ENCODE measurements around the gene DBI. TPM values are rescaled to one million over a fixed set of nuclear protein-coding genes. Genes with fewer than 3 reads are reported as not detected.
"Not testable (repeated sequence)": the region's sequence is repeated elsewhere in the genome, so short reads cannot be mapped to it uniquely, and the experiment has no call there.

DBI gene
- total RNA-seq, 1 experiment from 2014 or later, result 173 TPM

GRCh38 chr2:119397196-119397595 lies 30.4 kb downstream of the DBI start:
- Histone ChIP-seq H3K36me3 (no peaks in the 10 kb centered on the region), H3K27me3 (replicated peaks) (peaks cover 3% of the 10 kb centered on the region; the same call in 1 of the 2 replicates), H3K27ac (no peak overlapping the region), H3K4me1 (replicated peaks) (no peaks in the 10 kb centered on the region), H3K9me3 (replicated peaks) (no peaks in the 10 kb centered on the region), H3K4me3 (no peak overlapping the region)
- DNase-seq (ENCODE audit: low read depth in 1 of 2, low spot score in 2 of 2), result no peak

DNA sequence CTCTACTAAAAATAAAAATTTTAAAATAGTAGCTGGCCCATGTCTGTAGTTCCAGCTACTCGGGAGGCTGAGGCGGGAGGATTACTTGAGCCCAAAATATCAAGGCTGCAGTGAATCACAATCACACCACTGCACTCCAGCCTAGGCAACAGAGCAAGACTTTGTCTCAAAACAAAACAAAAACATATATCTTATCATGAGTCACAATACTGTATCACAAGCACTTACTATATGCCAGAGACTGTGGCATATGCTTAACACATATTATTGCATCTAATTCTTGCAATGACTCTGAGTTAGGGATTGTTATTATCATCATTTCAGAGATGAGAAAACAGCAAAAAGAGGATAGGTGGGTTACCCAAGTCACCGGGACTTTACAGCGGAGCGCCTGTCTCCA lies 35.3 kb downstream of the DBI start:
- H3K4me3 ChIP-seq, result no peak overlapping the region
- DNase-seq (ENCODE audit: low read depth in 1 of 2, low spot score in 2 of 2), result no peak

GRCh38 chr2:119402645-119403560 lies 36.1 kb downstream of the DBI start:
- no peak for DNase-seq (ENCODE audit: low read depth in 1 of 2, low spot score in 2 of 2)

More for the DNA sequence above, 35.3 kb downstream of the DBI start:
- Histone ChIP-seq H3K9me3 (replicated peaks) (no peaks in the 10 kb centered on the region), H3K4me1 (replicated peaks) (no peaks in the 10 kb centered on the region), H3K27ac (no peak overlapping the region), H3K36me3 (no peaks in the 10 kb centered on the region), H3K27me3 (replicated peaks) (no peaks in the 10 kb centered on the region; the same call in 1 of the 2 replicates)

GRCh38 chr2:119403618-119404017 lies 36.8 kb downstream of the DBI start:
- not testable (repeated sequence) for H3K36me3 ChIP-seq; H3K27ac ChIP-seq; H3K27me3 ChIP-seq (replicated peaks); DNase-seq (ENCODE audit: low read depth in 1 of 2, low spot score in 2 of 2); H3K4me3 ChIP-seq; H3K9me3 ChIP-seq (replicated peaks); H3K4me1 ChIP-seq (replicated peaks)

More at GRCh38 chr2:119402645-119403560, 36.1 kb downstream of the DBI start:
- Histone ChIP-seq H3K4me3 (no peak overlapping the region), H3K4me1 (replicated peaks) (no peaks in the 10 kb centered on the region), H3K9me3 (replicated peaks) (no peaks in the 10 kb centered on the region), H3K27me3 (replicated peaks) (no peaks in the 10 kb centered on the region; the same call in 1 of the 2 replicates), H3K27ac (no peak overlapping the region), H3K36me3 (no peaks in the 10 kb centered on the region)

GRCh38 chr2:119405151-119405550 lies 38.4 kb downstream of the DBI start:
- H3K4me1 ChIP-seq (replicated peaks), result no peaks in the 10 kb centered on the region
- H3K27ac ChIP-seq, result no peak overlapping the region
- DNase-seq (ENCODE audit: low read depth in 1 of 2, low spot score in 2 of 2), result no peak
- H3K4me3 ChIP-seq, result no peak overlapping the region
- no peaks in the 10 kb centered on the region for H3K36me3 ChIP-seq
- peaks cover 6% of the 10 kb centered on the region; the same call in 1 of the 2 replicates for H3K27me3 ChIP-seq (replicated peaks)
- no peaks in the 10 kb centered on the region for H3K9me3 ChIP-seq (replicated peaks)

GRCh38 chr2:119407430-119408220 lies 40.8 kb downstream of the DBI start:
- H3K27ac ChIP-seq, result no peak overlapping the region
- H3K4me3 ChIP-seq, result no peak overlapping the region
- H3K9me3 ChIP-seq (replicated peaks), result no peaks in the 10 kb centered on the region
- H3K27me3 ChIP-seq (replicated peaks), result 0 out of 2 replicates have a peak, but pooled peaks cover 6% of the 10 kb centered on the region
- H3K36me3 ChIP-seq, result no peaks in the 10 kb centered on the region
- no peaks in the 10 kb centered on the region for H3K4me1 ChIP-seq (replicated peaks)
- peak in 1 of 2 experiments; percentile 48 for DNase-seq (ENCODE audit: low read depth in 1 of 2, low spot score in 2 of 2)

DNA sequence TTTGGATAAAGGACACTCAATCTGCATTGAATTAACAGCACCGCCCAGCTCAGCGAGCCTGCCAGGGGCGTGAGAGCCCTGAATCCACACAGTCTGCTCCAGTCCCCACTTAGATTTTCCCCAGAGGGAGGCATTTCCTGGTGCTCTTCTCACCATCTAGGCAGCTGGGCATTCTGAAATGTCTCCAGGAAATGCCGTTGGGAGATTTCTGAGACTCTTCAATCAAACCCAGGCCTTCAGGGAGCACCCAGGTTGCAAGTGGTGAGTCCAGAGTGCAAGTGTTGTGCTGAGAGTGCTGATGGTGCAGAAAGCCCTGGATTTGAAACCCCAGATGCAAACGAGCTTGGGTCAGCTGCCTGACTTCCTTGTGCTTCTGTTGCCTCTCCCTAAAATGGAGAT lies 41.4 kb downstream of the DBI start:
- no peak overlapping the region for H3K4me3 ChIP-seq
- 0 out of 2 replicates have a peak, but pooled peaks cover 6% of the 10 kb centered on the region for H3K27me3 ChIP-seq (replicated peaks)
- H3K4me1 ChIP-seq (replicated peaks), result no peaks in the 10 kb centered on the region
- DNase-seq (ENCODE audit: low read depth in 1 of 2, low spot score in 2 of 2), result no peak
- no peak overlapping the region for H3K27ac ChIP-seq
- H3K36me3 ChIP-seq, result no peaks in the 10 kb centered on the region
- H3K9me3 ChIP-seq (replicated peaks), result no peaks in the 10 kb centered on the region

- H3K36me3 ChIP-seq, result no peaks in the 10 kb centered on the region
- H3K27ac ChIP-seq, result no peak overlapping the region
- no peak overlapping the region for H3K4me3 ChIP-seq
- H3K4me1 ChIP-seq (replicated peaks), result no peaks in the 10 kb centered on the region
- DNase-seq (ENCODE audit: low read depth in 1 of 2, low spot score in 2 of 2), result no peak
- 0 out of 2 replicates have a peak, but pooled peaks cover 11% of the 10 kb centered on the region for H3K27me3 ChIP-seq (replicated peaks)
- no peaks in the 10 kb centered on the region for H3K9me3 ChIP-seq (replicated peaks)
Observed at GRCh38 chr2:119409506-119409905, 42.7 kb downstream of the DBI start.

- Histone ChIP-seq H3K36me3 (no peaks in the 10 kb centered on the region), H3K27ac (no peak overlapping the region), H3K4me3 (no peak overlapping the region), H3K27me3 (replicated peaks) (peaks cover 5% of the 10 kb centered on the region; the same call in 1 of the 2 replicates), H3K9me3 (replicated peaks) (no peaks in the 10 kb centered on the region), H3K4me1 (replicated peaks) (no peaks in the 10 kb centered on the region)
- DNase-seq (ENCODE audit: low read depth in 1 of 2, low spot score in 2 of 2), result no peak
Observed at GRCh38 chr2:119414894-119415293, 48.1 kb downstream of the DBI start.

GRCh38 chr2:119415630-119416029 lies 48.9 kb downstream of the DBI start:
- Histone ChIP-seq H3K27me3 (replicated peaks) (peaks cover 5% of the 10 kb centered on the region; the same call in 1 of the 2 replicates), H3K27ac (no peak overlapping the region), H3K4me1 (replicated peaks) (no peaks in the 10 kb centered on the region), H3K4me3 (no peak overlapping the region), H3K9me3 (replicated peaks) (no peaks in the 10 kb centered on the region), H3K36me3 (no peaks in the 10 kb centered on the region)
- no peak for DNase-seq (ENCODE audit: low read depth in 1 of 2, low spot score in 2 of 2)

DNA sequence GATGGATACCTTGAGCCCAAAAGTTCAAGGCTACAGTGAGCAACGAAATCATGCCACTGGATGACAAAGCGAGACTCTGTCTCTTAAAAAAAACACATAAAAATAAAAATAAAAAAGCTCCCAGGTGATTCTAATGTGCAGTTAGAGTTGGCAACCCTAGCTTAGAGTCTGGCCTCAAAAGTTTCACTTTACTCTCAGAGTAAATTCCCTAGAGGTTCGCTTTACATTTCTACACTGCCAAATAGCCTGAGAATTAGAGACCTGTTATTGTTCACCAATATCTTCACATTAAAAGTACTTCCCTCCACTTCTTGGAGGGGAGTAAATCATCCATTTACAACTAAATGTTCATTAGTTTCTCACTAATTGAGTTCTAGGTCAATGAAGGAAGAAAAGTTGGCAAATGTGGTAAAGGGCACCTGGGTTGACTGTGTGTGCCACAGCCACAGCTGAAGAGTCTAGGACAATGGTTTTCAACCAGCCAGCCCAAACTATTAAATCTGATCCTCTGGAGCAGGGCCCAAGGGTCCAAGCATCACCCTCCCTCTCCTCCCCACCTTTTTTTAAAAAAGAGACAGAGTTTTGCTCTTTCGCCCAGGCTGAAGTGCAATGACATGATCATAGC lies 49.6 kb downstream of the DBI start:
- no peaks in the 10 kb centered on the region for H3K4me1 ChIP-seq (replicated peaks)
- peaks cover 5% of the 10 kb centered on the region; the same call in 1 of the 2 replicates for H3K27me3 ChIP-seq (replicated peaks)

DNA sequence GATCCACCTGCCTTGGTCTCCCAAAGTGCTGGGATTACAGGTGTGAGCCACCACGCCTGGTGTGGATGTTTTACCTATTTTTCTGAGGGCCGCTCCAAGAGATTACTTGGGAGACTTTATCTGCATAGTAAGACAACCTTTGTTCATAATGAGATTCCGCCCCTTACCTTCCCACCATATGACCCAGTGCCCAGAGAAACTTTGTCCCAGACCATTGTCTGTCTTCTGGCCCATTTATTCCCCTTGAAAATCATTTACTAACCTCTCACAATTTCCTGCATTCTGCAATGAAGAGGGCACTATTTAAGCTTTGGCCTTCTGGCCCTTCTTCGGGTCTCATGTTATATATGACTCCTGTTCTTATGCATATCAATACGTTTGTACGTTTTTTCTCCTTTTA lies 51.1 kb downstream of the DBI start:
- H3K4me1 ChIP-seq (replicated peaks), result no peaks in the 10 kb centered on the region
- H3K27me3 ChIP-seq (replicated peaks), result peaks cover 10% of the 10 kb centered on the region; the same call in 1 of the 2 replicates
- DNase-seq (ENCODE audit: low read depth in 1 of 2, low spot score in 2 of 2), result no peak
- H3K27ac ChIP-seq, result no peak overlapping the region
- H3K9me3 ChIP-seq (replicated peaks), result no peaks in the 10 kb centered on the region
- no peak overlapping the region for H3K4me3 ChIP-seq
- no peaks in the 10 kb centered on the region for H3K36me3 ChIP-seq

More for the DNA sequence above, 49.6 kb downstream of the DBI start:
- Histone ChIP-seq H3K36me3 (no peaks in the 10 kb centered on the region), H3K4me3 (no peak overlapping the region), H3K9me3 (replicated peaks) (no peaks in the 10 kb centered on the region), H3K27ac (no peak overlapping the region)
- no peak for DNase-seq (ENCODE audit: low read depth in 1 of 2, low spot score in 2 of 2)

DNA sequence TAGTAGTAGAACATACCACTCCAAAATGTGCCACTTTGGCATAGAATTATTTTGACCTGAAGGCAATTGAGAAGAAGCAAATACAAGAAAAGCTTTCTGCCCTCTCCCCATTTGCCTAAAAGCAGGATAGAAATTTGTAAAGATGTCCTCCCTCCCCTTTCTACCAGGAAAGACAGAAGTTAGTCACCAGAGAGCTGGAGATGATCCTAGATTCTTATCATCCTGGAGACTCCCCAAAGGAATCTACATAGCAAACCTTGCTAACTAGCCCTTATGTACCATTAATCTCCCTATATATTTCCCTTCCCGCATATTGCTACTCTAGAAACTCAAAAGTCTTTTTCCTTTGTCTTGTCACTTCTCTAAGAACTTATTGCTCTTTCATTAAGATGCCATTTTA lies 52.3 kb downstream of the DBI start:
- DNase-seq (ENCODE audit: low read depth in 1 of 2, low spot score in 2 of 2), result no peak

More for the DNA sequence above, 52.3 kb downstream of the DBI start:
- no peaks in the 10 kb centered on the region for H3K4me1 ChIP-seq (replicated peaks)
- H3K9me3 ChIP-seq (replicated peaks), result no peaks in the 10 kb centered on the region
- no peak overlapping the region for H3K27ac ChIP-seq
- peaks cover 5% of the 10 kb centered on the region; the same call in 1 of the 2 replicates for H3K27me3 ChIP-seq (replicated peaks)
- H3K36me3 ChIP-seq, result no peaks in the 10 kb centered on the region
- no peak overlapping the region for H3K4me3 ChIP-seq

All from SJSA1 (cell line).